Neuronal stem cell (in vitro differentiated cells): ENCODE measurements around the gene CMSS1.

ENCODE experiments used
- DNase-seq: peaks from one replicate; pipeline ENCODE4 v3.0.0-alpha.2; 2013; ENCODE audit warnings: low spot score
- H2AFZ ChIP-seq: one replicate; pipeline ENCODE4 v1.6.1; 2013; ENCODE audit warnings: mild to moderate bottlenecking, low read length, inconsistent platforms
- H2AK5ac ChIP-seq: 2 replicates; pipeline ENCODE4 v1.6.1; 2013; ENCODE audit warnings: low read depth, mild to moderate bottlenecking, inconsistent platforms, low read length, moderate library complexity, mixed read lengths
- H2BK120ac ChIP-seq: 2 replicates; pipeline ENCODE4 v1.6.1; 2013; ENCODE audit warnings: low read depth, mild to moderate bottlenecking, inconsistent platforms, low read length, moderate library complexity, mixed read lengths
- H2BK12ac ChIP-seq: one replicate; pipeline ENCODE4 v1.6.1; 2013; ENCODE audit warnings: low read length, inconsistent platforms
- H2BK15ac ChIP-seq: 2 replicates; pipeline ENCODE4 v1.6.1; 2013; ENCODE audit warnings: mild to moderate bottlenecking, low read length, inconsistent platforms, mixed read lengths
- H2BK5ac ChIP-seq: one replicate; pipeline ENCODE4 v1.6.1; 2013; ENCODE audit warnings: inconsistent platforms, mild to moderate bottlenecking, low read length, moderate library complexity
- H3K14ac ChIP-seq: one replicate; pipeline ENCODE4 v1.6.1; 2013; ENCODE audit warnings: low read length, inconsistent platforms
- H3K18ac ChIP-seq: 2 replicates; pipeline ENCODE4 v1.6.1; 2013; ENCODE audit warnings: low read length, inconsistent platforms
- H3K23ac ChIP-seq: 2 replicates; pipeline ENCODE4 v1.6.1; 2013; ENCODE audit warnings: low read depth, mild to moderate bottlenecking, mixed read lengths, low read length, inconsistent platforms; ENCODE audit not compliant: poor library complexity
- H3K27ac ChIP-seq: replicated peaks from 3 replicates; pipeline ENCODE4 v1.5.1; 2013; ENCODE audit warnings: low read length, inconsistent platforms
- H3K27me3 ChIP-seq, 3 experiments: 2 replicates each; pipeline ENCODE4 v1.6.1; 2013; ENCODE audit warnings: low read length in 3 of 3, mild to moderate bottlenecking in 2 of 3, inconsistent platforms in 1 of 3, low read depth in 1 of 3, mixed read lengths in 1 of 3, moderate library complexity in 1 of 3; ENCODE audit not compliant: control insufficient read depth in 3 of 3, insufficient read depth in 3 of 3
- H3K36me3 ChIP-seq, 2 donors: replicated peaks in 1 of 2; 2 replicates each; pipeline ENCODE4 v1.6.1; 2013; ENCODE audit warnings: low read length in 2 of 2; ENCODE audit not compliant: control insufficient read depth in 2 of 2, insufficient read depth in 2 of 2
- H3K4ac ChIP-seq: 2 replicates; pipeline ENCODE4 v1.6.1; 2013; ENCODE audit warnings: inconsistent platforms, mild to moderate bottlenecking, low read length, moderate library complexity
- H3K4me1 ChIP-seq, 2 donors: 1 replicate in 1 of 2; 2 replicates in 1 of 2; pipeline ENCODE4 v1.6.1; 2013; ENCODE audit warnings: low read length in 2 of 2, low read depth in 1 of 2; ENCODE audit not compliant: control insufficient read depth in 2 of 2, insufficient read depth in 1 of 2
- H3K4me2 ChIP-seq: one replicate; pipeline ENCODE4 v1.6.1; 2013; ENCODE audit warnings: mild to moderate bottlenecking, low read length, inconsistent platforms; ENCODE audit not compliant: insufficient read depth, poor library complexity, severe bottlenecking
- H3K4me3 ChIP-seq, 2 donors: 2 replicates each; pipeline ENCODE4 v1.5.1; 2013; ENCODE audit warnings: low read length in 2 of 2, mild to moderate bottlenecking in 2 of 2, inconsistent platforms in 1 of 2, moderate library complexity in 1 of 2
- H3K79me1 ChIP-seq: one replicate; pipeline ENCODE4 v1.6.1; 2013; ENCODE audit warnings: low read depth, mild to moderate bottlenecking, inconsistent platforms, low read length, moderate library complexity
- H3K9ac ChIP-seq: one replicate; pipeline ENCODE4 v1.6.1; 2013; ENCODE audit warnings: mild to moderate bottlenecking, low read depth, low read length, inconsistent platforms; ENCODE audit not compliant: poor library complexity
- H3K9me3 ChIP-seq, 2 donors: replicated peaks in 1 of 2; 2 replicates each; pipeline versions ENCODE3 to v1.6.1; 2013; ENCODE audit warnings: low read length in 2 of 2, mild to moderate bottlenecking in 2 of 2, inconsistent platforms in 1 of 2, low read depth in 1 of 2, mixed read lengths in 1 of 2, moderate library complexity in 1 of 2; ENCODE audit not compliant: control insufficient read depth in 2 of 2, insufficient read depth in 1 of 2
- H4K8ac ChIP-seq: one replicate; pipeline ENCODE4 v1.6.1; 2013; ENCODE audit warnings: low read depth, mild to moderate bottlenecking, inconsistent platforms, low read length, moderate library complexity
- H4K91ac ChIP-seq: one replicate; pipeline ENCODE4 v1.6.1; 2013; ENCODE audit warnings: low read length, low read depth, mild to moderate bottlenecking, inconsistent platforms; ENCODE audit not compliant: poor library complexity
- WGBS, 2 donors: extraction: QIAGEN DNeasy Blood & Tissue Kit; methylation state at CpG; one replicate each; pipeline ENCODE4 v1.1.7; 2013; ENCODE audit warnings: missing lambda C conversion rate in 2 of 2, mixed read lengths in 1 of 2; ENCODE audit not compliant: insufficient read length in 2 of 2, insufficient replicate concordance in 1 of 2; ENCODE audit errors: extremely low coverage in 2 of 2; 5-methylcytosine and 5-hydroxymethylcytosine counted together

CMSS1 gene

GRCh38 chr3:100105501-100105900 is 287.8 kb downstream of the CMSS1 start:
- no peak overlapping the region for H2AK5ac ChIP-seq
- H4K8ac ChIP-seq = no peak overlapping the region
- H3K79me1 ChIP-seq = no peaks in the 10 kb centered on the region
- no peaks in the 10 kb centered on the region for H3K9me3 ChIP-seq
- no peak overlapping the region for H3K9ac ChIP-seq
- peaks cover 0 to 5% of the 10 kb centered on the region in 2 donors for H3K4me1 ChIP-seq
- no peak overlapping the region for H2BK5ac ChIP-seq
- no peak overlapping the region for H2BK15ac ChIP-seq
- H3K4ac ChIP-seq = no peak overlapping the region
- no peaks in the 10 kb centered on the region for H3K36me3 ChIP-seq
- H3K23ac ChIP-seq = no peak overlapping the region
- no CpG with 5 or more reads among the region's 1 CpG for WGBS, 2 donors
- H3K27ac ChIP-seq = no peak overlapping the region
- no peaks in the 10 kb centered on the region for H3K27me3 ChIP-seq
- H3K4me3 ChIP-seq = no peak overlapping the region
- DNase-seq = no peak
- no peak overlapping the region for H3K4me2 ChIP-seq
- no peak overlapping the region for H3K14ac ChIP-seq
- no peak overlapping the region for H4K91ac ChIP-seq
- no peak overlapping the region for H2BK120ac ChIP-seq
- H2AFZ ChIP-seq = no peak overlapping the region
- H3K18ac ChIP-seq = no peak overlapping the region
- H2BK12ac ChIP-seq = no peak overlapping the region

- H3K9me3 ChIP-seq = no peaks in the 10 kb centered on the region
- no peak for DNase-seq
- no peaks in the 10 kb centered on the region for H3K79me1 ChIP-seq
- no peaks in the 10 kb centered on the region for H3K27me3 ChIP-seq
- peaks cover 0 to 5% of the 10 kb centered on the region in 2 donors for H3K4me1 ChIP-seq
- no peaks in the 10 kb centered on the region for H3K36me3 ChIP-seq
- H3K27ac ChIP-seq = no peak overlapping the region
- H3K4me3 ChIP-seq = no peak overlapping the region
- no peak overlapping the region for H2AFZ ChIP-seq
- H3K18ac ChIP-seq = no peak overlapping the region
- H2BK15ac ChIP-seq = no peak overlapping the region
- H3K14ac ChIP-seq = no peak overlapping the region
- H4K8ac ChIP-seq = no peak overlapping the region
- no peak overlapping the region for H3K4me2 ChIP-seq
- no peak overlapping the region for H2BK12ac ChIP-seq
- H2BK120ac ChIP-seq = no peak overlapping the region
- H4K91ac ChIP-seq = no peak overlapping the region
- H2AK5ac ChIP-seq = no peak overlapping the region
- no peak overlapping the region for H3K4ac ChIP-seq
- H2BK5ac ChIP-seq = no peak overlapping the region
- no peak overlapping the region for H3K9ac ChIP-seq
- no peak overlapping the region for H3K23ac ChIP-seq
These were observed 288.4 kb downstream of the CMSS1 start for GRCh38 chr3:100106094-100106493.

DNA sequence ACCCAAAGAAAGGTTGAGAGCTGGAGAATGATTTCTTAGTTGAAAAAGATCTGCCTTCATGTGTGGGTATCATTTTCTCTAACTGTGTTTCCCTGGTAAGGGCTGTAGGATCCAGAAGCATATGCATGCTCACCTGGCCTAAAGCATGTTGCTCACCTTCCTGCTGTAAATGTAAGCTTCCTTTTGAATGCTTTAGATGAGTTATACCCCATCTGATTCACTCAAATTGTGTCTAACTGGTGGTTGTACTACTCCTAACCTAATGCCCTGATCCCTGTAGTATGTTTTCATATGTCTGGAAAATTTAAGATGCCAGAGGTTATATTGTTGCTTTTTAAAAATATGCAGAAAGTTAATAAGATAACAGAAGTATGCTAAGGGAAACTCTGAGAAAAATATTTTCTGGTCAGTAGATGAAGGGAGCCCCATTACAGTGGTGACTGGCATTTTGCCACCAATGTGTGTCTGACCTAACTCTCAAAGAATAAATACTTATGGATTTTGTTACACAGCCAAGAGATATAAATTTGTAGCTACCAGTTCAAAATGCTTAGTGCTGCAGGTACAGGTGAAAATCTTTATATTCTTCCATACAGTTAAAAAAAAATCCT is 289.0 kb downstream of the CMSS1 start:
- no peak overlapping the region for H4K91ac ChIP-seq
- no peak overlapping the region for H3K9ac ChIP-seq
- no peak overlapping the region for H3K4me3 ChIP-seq

GRCh38 chr3:100107221-100107814 is 289.7 kb downstream of the CMSS1 start:
- Histone ChIP-seq H3K4me1 (peaks cover 0 to 5% of the 10 kb centered on the region in 2 donors), H2BK120ac (no peak overlapping the region), H3K23ac (no peak overlapping the region), H3K36me3 (no peaks in the 10 kb centered on the region), H3K14ac (no peak overlapping the region), H2BK5ac (no peak overlapping the region), H4K8ac (no peak overlapping the region), H2AFZ (no peak overlapping the region), H3K27me3 (no peaks in the 10 kb centered on the region), H3K4ac (no peak overlapping the region), H3K4me3 (no peak overlapping the region), H3K18ac (no peak overlapping the region), H3K79me1 (no peaks in the 10 kb centered on the region), H2BK12ac (no peak overlapping the region), H3K9ac (no peak overlapping the region), H3K4me2 (no peak overlapping the region), H4K91ac (no peak overlapping the region), H2BK15ac (no peak overlapping the region), H3K27ac (no peak overlapping the region), H3K9me3 (no peaks in the 10 kb centered on the region), H2AK5ac (no peak overlapping the region)
- no peak for DNase-seq
- no CpG with 5 or more reads among the region's 4 CpGs for WGBS, 2 donors

More for the DNA sequence above, 289.0 kb downstream of the CMSS1 start:
- no peaks in the 10 kb centered on the region for H3K27me3 ChIP-seq
- no peak overlapping the region for H2BK120ac ChIP-seq
- no peak overlapping the region for H3K4ac ChIP-seq
- H4K8ac ChIP-seq = no peak overlapping the region
- no peak overlapping the region for H3K4me2 ChIP-seq
- no peaks in the 10 kb centered on the region for H3K9me3 ChIP-seq
- no peak overlapping the region for H3K18ac ChIP-seq
- H2BK12ac ChIP-seq = no peak overlapping the region
- H3K23ac ChIP-seq = no peak overlapping the region
- H3K79me1 ChIP-seq = no peaks in the 10 kb centered on the region
- H2AFZ ChIP-seq = no peak overlapping the region
- DNase-seq = no peak
- no peak overlapping the region for H2AK5ac ChIP-seq
- peaks cover 0 to 5% of the 10 kb centered on the region in 2 donors for H3K4me1 ChIP-seq
- H3K14ac ChIP-seq = no peak overlapping the region
- H3K36me3 ChIP-seq = no peaks in the 10 kb centered on the region
- no peak overlapping the region for H2BK15ac ChIP-seq
- no peak overlapping the region for H3K27ac ChIP-seq
- no peak overlapping the region for H2BK5ac ChIP-seq
